GM12878 (cell line): ENCODE results near the gene GTSF1L. TPM values are rescaled to one million over a fixed set of nuclear protein-coding genes. Genes with fewer than 3 reads are reported as not detected.

Experiments used
- CHD2 ChIP-seq: IDR thresholded peaks from 2 replicates; pipeline ENCODE4 v1.6.1; 2011; ENCODE audit warnings: low read depth, low read length, improper control_type of control experiment, borderline replicate concordance
- EED ChIP-seq: sonication (generic); IDR thresholded peaks from 2 replicates; pipeline ENCODE4 v1.6.1; 2016; ENCODE audit warnings: antibody characterized with exemption, low read depth
- EP300 ChIP-seq, 2 experiments: fragments of 150-350 bp in 1 of 2; IDR thresholded peaks; 2 replicates each; pipeline ENCODE4 v1.6.1; 2011 to 2012; ENCODE audit warnings: low read depth in 2 of 2, low read length in 2 of 2, borderline replicate concordance in 1 of 2, improper control_type of control experiment in 1 of 2, inconsistent platforms in 1 of 2; ENCODE audit not compliant: control insufficient read depth in 1 of 2
- KAT2A ChIP-seq: conservative IDR thresholded peaks from 2 replicates; pipeline ENCODE4 v1.6.1; 2011; ENCODE audit warnings: low read depth, low read length; ENCODE audit not compliant: control insufficient read depth
- MAX ChIP-seq: IDR thresholded peaks from 2 replicates; pipeline ENCODE4 v1.6.1; 2012; ENCODE audit warnings: low read depth, low read length, improper control_type of control experiment
- MEF2A ChIP-seq: IDR thresholded peaks from 2 replicates; pipeline ENCODE4 v1.6.1; 2011; ENCODE audit warnings: low read depth, mild to moderate bottlenecking, low read length, moderate library complexity; ENCODE audit not compliant: insufficient read depth
- MLLT1 ChIP-seq: fragments of 450-650 bp; IDR thresholded peaks from 2 replicates; pipeline ENCODE4 v1.6.1; 2016; ENCODE audit warnings: mild to moderate bottlenecking
- MTA2 ChIP-seq: fragments of 450-650 bp; IDR thresholded peaks from 2 replicates; pipeline ENCODE4 v1.6.1; 2016; ENCODE audit warnings: low read depth, mild to moderate bottlenecking, moderate library complexity
- NFYA ChIP-seq: IDR thresholded peaks from 2 replicates; pipeline ENCODE4 v1.6.1; 2011; ENCODE audit warnings: low read depth, mild to moderate bottlenecking, low read length, improper control_type of control experiment, borderline replicate concordance
- PAX5 ChIP-seq: IDR thresholded peaks from 2 replicates; pipeline ENCODE4 v1.6.1; 2011; ENCODE audit warnings: low read depth, low read length, borderline replicate concordance
- PAX8 ChIP-seq: fragments of 450-650 bp; IDR thresholded peaks from 2 replicates; pipeline ENCODE4 v1.6.1; 2017; ENCODE audit warnings: mild to moderate bottlenecking, moderate library complexity
- PBX3 ChIP-seq: IDR thresholded peaks from 2 replicates; pipeline ENCODE4 v1.6.1; 2011; ENCODE audit warnings: mild to moderate bottlenecking, low read depth, low read length, moderate library complexity; ENCODE audit not compliant: insufficient replicate concordance
- RELB ChIP-seq: fragments of 450-650 bp; IDR thresholded peaks from 2 replicates; pipeline ENCODE4 v1.6.1; 2017; ENCODE audit warnings: low read depth, mild to moderate bottlenecking, moderate library complexity
- REST ChIP-seq: IDR thresholded peaks from 2 replicates; pipeline ENCODE4 v1.6.1; 2012; ENCODE audit warnings: mild to moderate bottlenecking, low read depth, low read length
- ZBED1 ChIP-seq: IDR thresholded peaks from 2 replicates; pipeline ENCODE4 v1.6.1; 2016; ENCODE audit warnings: borderline replicate concordance
- ZNF592 ChIP-seq: fragments of 450-650 bp; IDR thresholded peaks from 2 replicates; pipeline ENCODE4 v1.6.1; 2017; ENCODE audit warnings: mild to moderate bottlenecking, moderate library complexity
- ZSCAN29 ChIP-seq: fragments of 450-650 bp; IDR thresholded peaks from 2 replicates; pipeline ENCODE4 v1.6.1; 2017; ENCODE audit warnings: mild to moderate bottlenecking, moderate library complexity
- polyA plus RNA-seq, 11 experiments: library from polyadenylated mRNA; depleted of rRNA in 4 of 11; unstranded in 6 of 11; stranded (reverse) in 5 of 11; fragments of >200 nt; fragmentation: Nextera tagmentation in 4 of 11; fragmentation: Illumina TruSeq in 1 of 11; extraction: Ambion mirVana in 4 of 11; extraction: Trizol in 1 of 11; gene quantifications; 1 replicate in 1 of 11; 2 replicates in 10 of 11; pipeline versions ENCODE4 v1.2.1 to v1.2.3, GENCODE V29; 2011 to 2016; ENCODE audit warnings: inconsistent platforms in 2 of 11, missing spikeins in 2 of 11, low read depth in 1 of 11
- total RNA-seq, 4 experiments: library from RNA; depleted of rRNA in 3 of 4; stranded (reverse); fragments of >200 nt in 3 of 4; fragmentation: Illumina TruSeq in 1 of 4; extraction: Trizol in 1 of 4; gene quantifications; 2 replicates each; pipeline versions ENCODE4 v1.2.1 to v1.2.3, GENCODE V29; 2013 to 2021

The GTSF1L gene
- total and polyA plus RNA-seq, 10 of the 15 experiments (the other 5 are each of a cell fraction or from before 2014, with no cell fraction given) = 0.56 to 2.4 (median 1.3) TPM

- no peak for TF ChIP-seq ZNF592
- TF ChIP-seq EP300 (IDR thresholded peaks at IDR 0.05; ENCODE audit: borderline replicate concordance in 1 of 2, control insufficient read depth in 1 of 2, low read depth in 2 of 2, low read length in 2 of 2) = peak; percentile 81 to 93; a peak in 3 of 4 replicates
- no peak for TF ChIP-seq NFYA
- no peak for TF ChIP-seq PBX3
- peak; percentile 73; the same call in 1 of the 2 replicates for TF ChIP-seq PAX5
- TF ChIP-seq ZBED1 = peak; percentile 89; the same call in 1 of the 2 replicates
- no peak for TF ChIP-seq KAT2A
- TF ChIP-seq CHD2 = peak; percentile 59
- TF ChIP-seq REST = no peak
- TF ChIP-seq MTA2 = peak; percentile 67; the same call in 1 of the 2 replicates
- no peak for TF ChIP-seq MLLT1
- TF ChIP-seq MAX = no peak
- no peak for TF ChIP-seq PAX8
- TF ChIP-seq EED = peak; percentile 76; the same call in 1 of the 2 replicates
- TF ChIP-seq MEF2A = peak; percentile 51; the same call in 1 of the 2 replicates
- TF ChIP-seq ZSCAN29 = no peak
- TF ChIP-seq RELB = peak; percentile 59
Measured at GRCh38 chr20:43681991-43682410, 44.8 kb downstream of the GTSF1L start (continued).
